Muscle layer of duodenum (tissue), 2 donors: ENCODE results near the gene ANKMY1.
A peak's percentile ranks its signal among the peaks of the same experiment; 100 is the strongest.

Experiments used
- H3K27ac ChIP-seq: one replicate; pipeline ENCODE4 v1.7.0; 2013; ENCODE audit warnings: mild to moderate bottlenecking, low read length
- H3K27me3 ChIP-seq: one replicate; pipeline ENCODE4 v1.7.0; 2013; ENCODE audit warnings: low read depth, mild to moderate bottlenecking, control low read depth, low read length
- H3K36me3 ChIP-seq, 2 donors: one replicate each; pipeline ENCODE4 v1.7.0; 2013; ENCODE audit warnings: low read length in 2 of 2, control low read depth in 1 of 2, mild to moderate bottlenecking in 1 of 2; ENCODE audit not compliant: insufficient read depth in 2 of 2, control insufficient read depth in 1 of 2
- H3K4me1 ChIP-seq, 2 donors: one replicate each; pipeline ENCODE4 v1.7.0; 2013; ENCODE audit warnings: low read length in 2 of 2, mild to moderate bottlenecking in 2 of 2, control low read depth in 1 of 2, moderate library complexity in 1 of 2; ENCODE audit not compliant: insufficient read depth in 2 of 2, control insufficient read depth in 1 of 2
- H3K4me3 ChIP-seq, 2 donors: one replicate each; pipeline ENCODE4 v1.7.0; 2013; ENCODE audit warnings: low read length in 2 of 2, low read depth in 1 of 2, mild to moderate bottlenecking in 1 of 2
- H3K9me3 ChIP-seq, 2 donors: one replicate each; pipeline ENCODE4 v1.7.0; 2013; ENCODE audit warnings: low read length in 2 of 2, control low read depth in 1 of 2, mild to moderate bottlenecking in 1 of 2; ENCODE audit not compliant: control insufficient read depth in 1 of 2
- donor health status: healthy.

Gene ANKMY1

GRCh38 chr2:240557808-240558207 lies at the start of gene ANKMY1:
Gene ANKMY1 (minus strand): TSS chr2:240557988. CDS start chr2:240557335, 653 bp downstream.
- H3K9me3 ChIP-seq = no peaks in the 10 kb centered on the region
- no peak within 1 kb of the TSS for H3K27ac ChIP-seq
- H3K27me3 ChIP-seq = no peaks in the 10 kb centered on the region
- H3K4me1 ChIP-seq = peaks cover 12 to 39% of the 10 kb centered on the region in 2 donors
- peaks cover 3 to 8% of the 10 kb centered on the region in 2 donors for H3K36me3 ChIP-seq
- H3K4me3 ChIP-seq = peak within 1 kb of the TSS in 1 of 2 donors; percentile 61

- Histone ChIP-seq H3K4me3 (peak overlapping the region in 1 of 2 donors; percentile 55), H3K4me1 (peaks cover 0 to 5% of the 10 kb centered on the region in 2 donors), H3K9me3 (no peaks in the 10 kb centered on the region), H3K27ac (peak overlapping the region; percentile 67), H3K27me3 (no peaks in the 10 kb centered on the region), H3K36me3 (peaks cover 0 to 6% of the 10 kb centered on the region in 2 donors)
Measured at GRCh38 chr2:240605867-240606743, 48.3 kb upstream of the ANKMY1 start.

GRCh38 chr2:240604939-240605716 lies 47.3 kb upstream of the ANKMY1 start:
- Histone ChIP-seq H3K27me3 (no peaks in the 10 kb centered on the region), H3K36me3 (peaks cover 0 to 6% of the 10 kb centered on the region in 2 donors), H3K27ac (peak overlapping the region; percentile 67), H3K4me3 (peak overlapping the region in 1 of 2 donors; percentile 55), H3K4me1 (peaks cover 0 to 5% of the 10 kb centered on the region in 2 donors), H3K9me3 (no peaks in the 10 kb centered on the region)

- H3K27ac ChIP-seq = peak overlapping the region; percentile 67
- peaks cover 0 to 5% of the 10 kb centered on the region in 2 donors for H3K4me1 ChIP-seq
- no peaks in the 10 kb centered on the region for H3K9me3 ChIP-seq
- peak overlapping the region in 1 of 2 donors; percentile 16 for H3K4me3 ChIP-seq
- H3K27me3 ChIP-seq = no peaks in the 10 kb centered on the region
- peaks cover 0 to 7% of the 10 kb centered on the region in 2 donors for H3K36me3 ChIP-seq
Measured at GRCh38 chr2:240604291-240604938, 46.6 kb upstream of the ANKMY1 start.

GRCh38 chr2:240603846-240604245 lies 46.1 kb upstream of the ANKMY1 start:
- Histone ChIP-seq H3K4me1 (peaks cover 0 to 5% of the 10 kb centered on the region in 2 donors), H3K4me3 (no peak overlapping the region), H3K27me3 (no peaks in the 10 kb centered on the region), H3K27ac (no peak overlapping the region), H3K36me3 (peaks cover 0 to 13% of the 10 kb centered on the region in 2 donors), H3K9me3 (no peaks in the 10 kb centered on the region)

GRCh38 chr2:240603081-240603835 lies 45.5 kb upstream of the ANKMY1 start:
- no peak overlapping the region for H3K27ac ChIP-seq
- H3K9me3 ChIP-seq = no peaks in the 10 kb centered on the region
- peaks cover 0 to 5% of the 10 kb centered on the region in 2 donors for H3K4me1 ChIP-seq
- H3K4me3 ChIP-seq = no peak overlapping the region
- peaks cover 0 to 19% of the 10 kb centered on the region in 2 donors for H3K36me3 ChIP-seq
- no peaks in the 10 kb centered on the region for H3K27me3 ChIP-seq

- Histone ChIP-seq H3K4me3 (no peak overlapping the region), H3K36me3 (peaks cover 0 to 23% of the 10 kb centered on the region in 2 donors), H3K9me3 (no peaks in the 10 kb centered on the region), H3K27me3 (no peaks in the 10 kb centered on the region), H3K27ac (no peak overlapping the region), H3K4me1 (peaks cover 0 to 5% of the 10 kb centered on the region in 2 donors)
Measured at GRCh38 chr2:240602266-240603050, 44.7 kb upstream of the ANKMY1 start.

- Histone ChIP-seq H3K27ac (no peak overlapping the region), H3K9me3 (no peaks in the 10 kb centered on the region), H3K4me1 (peaks cover 0 to 5% of the 10 kb centered on the region in 2 donors), H3K36me3 (peaks cover 0 to 24% of the 10 kb centered on the region in 2 donors), H3K4me3 (no peak overlapping the region), H3K27me3 (no peaks in the 10 kb centered on the region)
Measured at GRCh38 chr2:240601831-240602160, 44.0 kb upstream of the ANKMY1 start.

GRCh38 chr2:240601061-240601830 lies 43.5 kb upstream of the ANKMY1 start:
- Histone ChIP-seq H3K27ac (no peak overlapping the region), H3K36me3 (peaks cover 0 to 30% of the 10 kb centered on the region in 2 donors), H3K27me3 (no peaks in the 10 kb centered on the region), H3K9me3 (no peaks in the 10 kb centered on the region), H3K4me1 (peaks cover 0 to 5% of the 10 kb centered on the region in 2 donors), H3K4me3 (no peak overlapping the region)
